SK-N-SH treated with all-trans-retinoic acid at 6 μM for 48 hours (cell line): ENCODE results near the gene SOAT2.

Experiments
- ATAC-seq: fragments of 200-7000 bp; cut with Tn5 transposase; 3 replicates; pipeline ENCODE4 v1.9.1; 2020; ENCODE audit warnings: mild to moderate bottlenecking, moderate library complexity
- ARNTL ChIP-seq: fragments of 450-650 bp; formaldehyde crosslinking; IDR thresholded peaks from 2 replicates; pipeline ENCODE4 v1.5.0; 2020; ENCODE audit warnings: low read depth, mild to moderate bottlenecking, moderate library complexity, borderline replicate concordance
- BACH2 ChIP-seq: fragments of 250-450 bp; sonication (Bioruptor Pico); IDR thresholded peaks from 2 replicates; pipeline ENCODE4 v1.9.0; 2021; ENCODE audit warnings: mild to moderate bottlenecking, borderline replicate concordance
- CSDC2 ChIP-seq: fragments of 250-450 bp; sonication (Bioruptor Pico); IDR thresholded peaks from 2 replicates; pipeline ENCODE4 v1.5.0; 2020; ENCODE audit warnings: mild to moderate bottlenecking, moderate library complexity
- ESRRG ChIP-seq: fragments of 250-450 bp; sonication (Bioruptor Pico); IDR thresholded peaks from 2 replicates; pipeline ENCODE4 v1.6.1; 2021; ENCODE audit warnings: mild to moderate bottlenecking
- GLIS3 ChIP-seq: fragments of 250-450 bp; sonication (Bioruptor Pico); IDR thresholded peaks from 2 replicates; pipeline ENCODE4 v1.5.0; 2020; ENCODE audit warnings: mild to moderate bottlenecking, moderate library complexity
- PPARA ChIP-seq: fragments of 250-450 bp; sonication (Bioruptor Pico); IDR thresholded peaks from 2 replicates; pipeline ENCODE4 v1.5.0; 2020; ENCODE audit warnings: mild to moderate bottlenecking, borderline replicate concordance
- SNAI2 ChIP-seq: fragments of 250-450 bp; sonication (Bioruptor Pico); IDR thresholded peaks from 2 replicates; pipeline ENCODE4 v1.5.0; 2020; ENCODE audit warnings: mild to moderate bottlenecking, moderate library complexity
- TCF4 ChIP-seq: fragments of 250-450 bp; sonication (Bioruptor Pico); IDR thresholded peaks from 2 replicates; pipeline ENCODE4 v1.8.0; 2021; ENCODE audit warnings: mild to moderate bottlenecking, moderate library complexity, borderline replicate concordance
- ZC3H10 ChIP-seq: fragments of 250-450 bp; sonication (Bioruptor Pico); IDR thresholded peaks from 2 replicates; pipeline ENCODE4 v1.5.1; 2021; ENCODE audit warnings: mild to moderate bottlenecking, moderate library complexity
- ZFP3 ChIP-seq: fragments of 250-450 bp; sonication (Bioruptor Pico); IDR thresholded peaks from 2 replicates; pipeline ENCODE4 v1.5.0; 2020; ENCODE audit warnings: mild to moderate bottlenecking, moderate library complexity
- ZFP30 ChIP-seq: fragments of 450-650 bp; formaldehyde crosslinking; IDR thresholded peaks from 2 replicates; pipeline ENCODE4 v1.5.0; 2022; ENCODE audit warnings: mild to moderate bottlenecking, moderate library complexity
- TF ChIP-seq, protein P1 (sequence below): fragments of 250-450 bp; sonication (Bioruptor Pico); IDR thresholded peaks from 2 replicates; pipeline ENCODE4 v1.5.1; 2021; ENCODE audit warnings: mild to moderate bottlenecking, moderate library complexity
- TF ChIP-seq, protein P2 (sequence below): fragments of 250-450 bp; sonication (Bioruptor Pico); IDR thresholded peaks from 2 replicates; pipeline ENCODE4 v1.8.0; 2020; ENCODE audit warnings: mild to moderate bottlenecking, moderate library complexity, borderline replicate concordance
- TF ChIP-seq, protein P3 (sequence below): fragments of 250-450 bp; sonication (Bioruptor Pico); IDR thresholded peaks from 2 replicates; pipeline ENCODE4 v1.8.0; 2021; ENCODE audit warnings: low read depth, mild to moderate bottlenecking, moderate library complexity, borderline replicate concordance
- TF ChIP-seq, protein P4 (sequence below): fragments of 250-450 bp; sonication (Bioruptor Pico); IDR thresholded peaks from 2 replicates; pipeline ENCODE4 v1.5.0; 2020; ENCODE audit warnings: mild to moderate bottlenecking, moderate library complexity
- TF ChIP-seq, protein P5 (sequence below): fragments of 250-450 bp; sonication (Bioruptor Pico); IDR thresholded peaks from 2 replicates; pipeline ENCODE4 v1.5.1; 2020; ENCODE audit warnings: low read depth, mild to moderate bottlenecking, moderate library complexity

Gene SOAT2

DNA sequence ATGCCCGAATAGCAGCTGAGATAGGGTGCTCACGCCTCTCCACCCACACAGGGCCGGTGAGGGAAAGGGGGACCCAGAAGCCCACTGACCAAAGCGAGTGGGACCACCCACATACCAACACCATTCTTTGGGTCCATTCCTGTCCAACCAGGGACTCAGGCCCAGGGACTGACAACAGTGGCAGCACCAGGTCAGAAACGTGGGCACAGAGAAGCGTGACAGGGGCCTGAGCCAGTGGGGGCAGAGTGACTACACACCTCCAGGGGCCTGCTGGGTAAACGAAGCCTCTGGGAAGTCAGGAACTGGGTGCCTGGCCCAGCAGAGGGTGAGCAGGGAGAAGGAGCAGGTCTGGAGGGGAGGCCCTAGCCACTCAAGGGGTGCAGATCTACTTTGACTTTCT is 37.8 kb upstream of the SOAT2 start:
- ATAC-seq = peak; percentile 4
- TF ChIP-seq CSDC2 (no peak), GLIS3 (CRISPR knock-in tag) (no peak), BACH2 (no peak), ARNTL (CRISPR knock-in tag) (no peak), ZFP30 (CRISPR knock-in tag) (no peak), ESRRG (CRISPR knock-in tag) (no peak), PPARA (CRISPR knock-in tag) (no peak), SNAI2 (no peak), ZFP3 (no peak), ZC3H10 (CRISPR knock-in tag) (no peak), TCF4 (CRISPR knock-in tag) (no peak)
- TF ChIP-seq, protein P1, sequence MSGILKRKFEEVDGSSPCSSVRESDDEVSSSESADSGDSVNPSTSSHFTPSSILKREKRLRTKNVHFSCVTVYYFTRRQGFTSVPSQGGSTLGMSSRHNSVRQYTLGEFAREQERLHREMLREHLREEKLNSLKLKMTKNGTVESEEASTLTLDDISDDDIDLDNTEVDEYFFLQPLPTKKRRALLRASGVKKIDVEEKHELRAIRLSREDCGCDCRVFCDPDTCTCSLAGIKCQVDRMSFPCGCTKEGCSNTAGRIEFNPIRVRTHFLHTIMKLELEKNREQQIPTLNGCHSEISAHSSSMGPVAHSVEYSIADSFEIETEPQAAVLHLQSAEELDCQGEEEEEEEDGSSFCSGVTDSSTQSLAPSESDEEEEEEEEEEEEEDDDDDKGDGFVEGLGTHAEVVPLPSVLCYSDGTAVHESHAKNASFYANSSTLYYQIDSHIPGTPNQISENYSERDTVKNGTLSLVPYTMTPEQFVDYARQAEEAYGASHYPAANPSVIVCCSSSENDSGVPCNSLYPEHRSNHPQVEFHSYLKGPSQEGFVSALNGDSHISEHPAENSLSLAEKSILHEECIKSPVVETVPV (CRISPR knock-in tag) = no peak
- TF ChIP-seq, protein P2, sequence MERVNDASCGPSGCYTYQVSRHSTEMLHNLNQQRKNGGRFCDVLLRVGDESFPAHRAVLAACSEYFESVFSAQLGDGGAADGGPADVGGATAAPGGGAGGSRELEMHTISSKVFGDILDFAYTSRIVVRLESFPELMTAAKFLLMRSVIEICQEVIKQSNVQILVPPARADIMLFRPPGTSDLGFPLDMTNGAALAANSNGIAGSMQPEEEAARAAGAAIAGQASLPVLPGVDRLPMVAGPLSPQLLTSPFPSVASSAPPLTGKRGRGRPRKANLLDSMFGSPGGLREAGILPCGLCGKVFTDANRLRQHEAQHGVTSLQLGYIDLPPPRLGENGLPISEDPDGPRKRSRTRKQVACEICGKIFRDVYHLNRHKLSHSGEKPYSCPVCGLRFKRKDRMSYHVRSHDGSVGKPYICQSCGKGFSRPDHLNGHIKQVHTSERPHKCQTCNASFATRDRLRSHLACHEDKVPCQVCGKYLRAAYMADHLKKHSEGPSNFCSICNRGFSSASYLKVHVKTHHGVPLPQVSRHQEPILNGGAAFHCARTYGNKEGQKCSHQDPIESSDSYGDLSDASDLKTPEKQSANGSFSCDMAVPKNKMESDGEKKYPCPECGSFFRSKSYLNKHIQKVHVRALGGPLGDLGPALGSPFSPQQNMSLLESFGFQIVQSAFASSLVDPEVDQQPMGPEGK = no peak
- TF ChIP-seq, protein P3, sequence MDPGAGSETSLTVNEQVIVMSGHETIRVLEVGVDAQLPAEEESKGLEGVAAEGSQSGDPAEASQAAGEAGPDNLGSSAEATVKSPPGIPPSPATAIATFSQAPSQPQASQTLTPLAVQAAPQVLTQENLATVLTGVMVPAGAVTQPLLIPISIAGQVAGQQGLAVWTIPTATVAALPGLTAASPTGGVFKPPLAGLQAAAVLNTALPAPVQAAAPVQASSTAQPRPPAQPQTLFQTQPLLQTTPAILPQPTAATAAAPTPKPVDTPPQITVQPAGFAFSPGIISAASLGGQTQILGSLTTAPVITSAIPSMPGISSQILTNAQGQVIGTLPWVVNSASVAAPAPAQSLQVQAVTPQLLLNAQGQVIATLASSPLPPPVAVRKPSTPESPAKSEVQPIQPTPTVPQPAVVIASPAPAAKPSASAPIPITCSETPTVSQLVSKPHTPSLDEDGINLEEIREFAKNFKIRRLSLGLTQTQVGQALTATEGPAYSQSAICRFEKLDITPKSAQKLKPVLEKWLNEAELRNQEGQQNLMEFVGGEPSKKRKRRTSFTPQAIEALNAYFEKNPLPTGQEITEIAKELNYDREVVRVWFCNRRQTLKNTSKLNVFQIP (CRISPR knock-in tag) = no peak
- TF ChIP-seq, protein P4, sequence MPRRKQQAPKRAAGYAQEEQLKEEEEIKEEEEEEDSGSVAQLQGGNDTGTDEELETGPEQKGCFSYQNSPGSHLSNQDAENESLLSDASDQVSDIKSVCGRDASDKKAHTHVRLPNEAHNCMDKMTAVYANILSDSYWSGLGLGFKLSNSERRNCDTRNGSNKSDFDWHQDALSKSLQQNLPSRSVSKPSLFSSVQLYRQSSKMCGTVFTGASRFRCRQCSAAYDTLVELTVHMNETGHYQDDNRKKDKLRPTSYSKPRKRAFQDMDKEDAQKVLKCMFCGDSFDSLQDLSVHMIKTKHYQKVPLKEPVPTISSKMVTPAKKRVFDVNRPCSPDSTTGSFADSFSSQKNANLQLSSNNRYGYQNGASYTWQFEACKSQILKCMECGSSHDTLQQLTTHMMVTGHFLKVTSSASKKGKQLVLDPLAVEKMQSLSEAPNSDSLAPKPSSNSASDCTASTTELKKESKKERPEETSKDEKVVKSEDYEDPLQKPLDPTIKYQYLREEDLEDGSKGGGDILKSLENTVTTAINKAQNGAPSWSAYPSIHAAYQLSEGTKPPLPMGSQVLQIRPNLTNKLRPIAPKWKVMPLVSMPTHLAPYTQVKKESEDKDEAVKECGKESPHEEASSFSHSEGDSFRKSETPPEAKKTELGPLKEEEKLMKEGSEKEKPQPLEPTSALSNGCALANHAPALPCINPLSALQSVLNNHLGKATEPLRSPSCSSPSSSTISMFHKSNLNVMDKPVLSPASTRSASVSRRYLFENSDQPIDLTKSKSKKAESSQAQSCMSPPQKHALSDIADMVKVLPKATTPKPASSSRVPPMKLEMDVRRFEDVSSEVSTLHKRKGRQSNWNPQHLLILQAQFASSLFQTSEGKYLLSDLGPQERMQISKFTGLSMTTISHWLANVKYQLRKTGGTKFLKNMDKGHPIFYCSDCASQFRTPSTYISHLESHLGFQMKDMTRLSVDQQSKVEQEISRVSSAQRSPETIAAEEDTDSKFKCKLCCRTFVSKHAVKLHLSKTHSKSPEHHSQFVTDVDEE (CRISPR knock-in tag) = no peak
- TF ChIP-seq, all 23 proteins: peak for 0

DNA sequence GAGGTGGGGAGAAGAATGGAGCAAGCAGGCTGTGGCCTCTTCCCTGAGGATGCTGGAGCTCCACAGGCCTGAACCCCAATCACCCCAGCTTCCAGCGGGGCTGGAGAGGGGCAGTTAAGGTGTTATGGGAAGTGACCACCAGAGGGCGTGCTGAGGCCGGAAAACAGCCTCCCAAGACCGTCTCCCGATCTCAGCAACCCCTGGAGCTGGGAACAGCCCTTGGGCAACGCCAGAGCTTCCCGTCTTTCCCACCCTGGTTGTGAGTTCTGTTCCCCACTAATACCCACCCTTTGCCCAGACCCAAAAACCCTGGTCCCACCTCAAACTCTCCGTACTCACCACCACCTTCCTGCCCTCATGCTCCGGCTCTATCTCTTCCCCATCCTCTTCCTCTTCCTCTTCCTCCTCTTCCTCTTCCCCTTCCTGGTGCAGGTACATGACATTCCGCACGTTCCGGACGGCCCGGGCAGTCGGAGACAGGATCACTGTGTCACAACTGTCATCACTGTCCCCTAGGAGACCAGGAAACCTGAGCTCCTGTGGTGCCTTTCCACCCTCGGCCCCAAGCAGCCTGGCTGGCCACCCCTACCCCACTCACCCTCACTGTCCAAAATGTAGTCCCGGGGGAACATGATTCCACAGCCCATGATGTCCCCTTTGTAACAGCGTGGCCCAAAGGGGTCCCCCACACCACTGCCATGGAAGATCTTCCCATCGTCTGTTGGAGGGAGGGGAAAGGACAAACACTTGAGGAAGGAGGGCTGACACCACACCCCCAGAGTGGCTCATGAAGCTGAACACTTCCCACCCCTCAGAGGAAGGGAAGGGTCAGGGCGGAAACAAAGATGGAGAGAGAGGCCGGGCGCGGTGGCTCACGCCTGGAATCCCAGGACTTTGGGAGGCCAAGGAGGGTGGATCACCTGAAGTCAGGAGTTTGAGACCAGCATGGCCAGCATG is 37.0 kb upstream of the SOAT2 start:
- ATAC-seq = peak; percentile 82

More for the DNA sequence above, 37.0 kb upstream of the SOAT2 start:
- TF ChIP-seq, protein P2 = no peak
- TF ChIP-seq, protein P5, sequence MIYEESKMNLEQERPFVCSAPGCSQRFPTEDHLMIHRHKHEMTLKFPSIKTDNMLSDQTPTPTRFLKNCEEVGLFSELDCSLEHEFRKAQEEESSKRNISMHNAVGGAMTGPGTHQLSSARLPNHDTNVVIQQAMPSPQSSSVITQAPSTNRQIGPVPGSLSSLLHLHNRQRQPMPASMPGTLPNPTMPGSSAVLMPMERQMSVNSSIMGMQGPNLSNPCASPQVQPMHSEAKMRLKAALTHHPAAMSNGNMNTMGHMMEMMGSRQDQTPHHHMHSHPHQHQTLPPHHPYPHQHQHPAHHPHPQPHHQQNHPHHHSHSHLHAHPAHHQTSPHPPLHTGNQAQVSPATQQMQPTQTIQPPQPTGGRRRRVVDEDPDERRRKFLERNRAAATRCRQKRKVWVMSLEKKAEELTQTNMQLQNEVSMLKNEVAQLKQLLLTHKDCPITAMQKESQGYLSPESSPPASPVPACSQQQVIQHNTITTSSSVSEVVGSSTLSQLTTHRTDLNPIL (CRISPR knock-in tag) = no peak
